DMS114 treated with DMSO at 0.1 percent for 48 hours (cell line): ENCODE data around the gene ADCY4.

Source experiments
- DNase-seq: peaks from one replicate; lab custom pipeline; 2025; ENCODE audit not compliant: unreplicated experiment; lab: John Stamatoyannopoulos, UW

ADCY4 gene

GRCh38 chr14:24300326-24300980 lies 34.4 kb downstream of the ADCY4 start:
- no peak for DNase-seq

GRCh38 chr14:24299255-24300191 lies 35.3 kb downstream of the ADCY4 start, which contains the start of the genes DHRS1 and NOP9:
TSS of gene DHRS1 (minus strand) at chr14:24299780. CDS start at chr14:24299106, 674 bp downstream.
TSS of gene NOP9 (plus strand) at chr14:24299850. CDS start at chr14:24299955, 105 bp downstream.
- peak; percentile 48 for DNase-seq

GRCh38 chr14:24298892-24299254 lies 36.0 kb downstream of the ADCY4 start:
- no peak for DNase-seq

- peak; percentile 49 for DNase-seq
Observed at GRCh38 chr14:24297190-24297964, 37.5 kb downstream of the ADCY4 start.

- DNase-seq = peak; percentile 44
Observed at GRCh38 chr14:24296341-24297157, 38.3 kb downstream of the ADCY4 start.

GRCh38 chr14:24293525-24293924 lies 41.3 kb downstream of the ADCY4 start:
- no peak for DNase-seq

- no peak for DNase-seq
Observed at GRCh38 chr14:24292118-24292807, 42.6 kb downstream of the ADCY4 start.

GRCh38 chr14:24291446-24292117 lies 43.3 kb downstream of the ADCY4 start:
- DNase-seq = no peak

GRCh38 chr14:24290746-24291145 lies 44.1 kb downstream of the ADCY4 start:
- DNase-seq = no peak

- no peak for DNase-seq
Observed at GRCh38 chr14:24289649-24290280, 45.1 kb downstream of the ADCY4 start.

GRCh38 chr14:24286996-24287395 lies 47.9 kb downstream of the ADCY4 start:
- no peak for DNase-seq

GRCh38 chr14:24285351-24285750 lies 49.5 kb downstream of the ADCY4 start:
- no peak for DNase-seq

GRCh38 chr14:24284501-24285035 lies 50.3 kb downstream of the ADCY4 start:
- DNase-seq = no peak

- no peak for DNase-seq
Observed at GRCh38 chr14:24283796-24284460, 50.9 kb downstream of the ADCY4 start.

GRCh38 chr14:24282736-24283135 lies 52.1 kb downstream of the ADCY4 start:
- DNase-seq = no peak

- no peak for DNase-seq
Observed at GRCh38 chr14:24281636-24282035, 53.2 kb downstream of the ADCY4 start.

GRCh38 chr14:24280797-24281460 lies 53.9 kb downstream of the ADCY4 start:
- no peak for DNase-seq
